ENCODE data around the gene FHOD1.

- no peak for TF ChIP-seq ZNF660 (CRISPR knock-in tag; IDR thresholded peaks at IDR 0.05; ENCODE audit: borderline replicate concordance, low read depth)
- no peak for TF ChIP-seq FOSL2 (CRISPR knock-in tag; IDR thresholded peaks at IDR 0.05)
- TF ChIP-seq ONECUT2 (CRISPR knock-in tag; IDR thresholded peaks at IDR 0.05): no peak
- TF ChIP-seq BHLHE40 (IDR thresholded peaks at IDR 0.05; ENCODE audit: low read length): no peak
- TF ChIP-seq ZNF513 (CRISPR knock-in tag; conservative IDR thresholded peaks at IDR 0.05): no peak
- no peak for TF ChIP-seq HNF4G (IDR thresholded peaks at IDR 0.05; ENCODE audit: borderline replicate concordance, low read depth, low read length)
- TF ChIP-seq HNF4G (CRISPR knock-in tag; IDR thresholded peaks at IDR 0.05; ENCODE audit: borderline replicate concordance, low read depth): no peak
- no peak for TF ChIP-seq CTCF (CRISPR knock-in tag; IDR thresholded peaks at IDR 0.05)
- TF ChIP-seq ZFP36 (IDR thresholded peaks at IDR 0.05; ENCODE audit: borderline replicate concordance, low read depth, low read length, partially characterized antibody): no peak
- no peak for TF ChIP-seq POLR2A (IDR thresholded peaks at IDR 0.05; ENCODE audit: insufficient read depth in 1 of 2, low read depth in 2 of 2, low read length in 2 of 2)
- no peak for TF ChIP-seq MLX (CRISPR knock-in tag; IDR thresholded peaks at IDR 0.05)
Measured at GRCh38 chr16:67208154-67208896, 39.0 kb downstream of the FHOD1 start.
